Caco-2 (cell line): ENCODE results near the gene EPHB4. TPM values are rescaled to one million over a fixed set of nuclear protein-coding genes. Genes with fewer than 3 reads are reported as not detected.

Experiments used
- BruUV-seq: library from RNA; stranded (reverse); fragments of 400-500 nt; replicated peaks from 2 replicates; lab custom pipeline; 2021; lab: Mats Ljungman, UMichigan
- CTCF ChIA-PET: fragments of 300-600 bp; sonication (Branson Sonifier 250); formaldehyde crosslinking; loops from one replicate; lab custom pipeline; 2022; ENCODE audit warnings: antibody characterized with exemption; lab: Charles Lee
- POLR2A ChIA-PET: fragments of 300-600 bp; sonication (Branson Sonifier 250); formaldehyde crosslinking; loops from one replicate; lab custom pipeline; 2022; ENCODE audit warnings: antibody characterized with exemption; lab: Charles Lee
- DNase-seq, 2 experiments: peaks; one replicate each; pipeline versions ENCODE4 v3.0.0 to v3.0.0-alpha.2; 2020 to 2022
- H3K27me3 ChIP-seq: replicated peaks from 2 replicates; pipeline ENCODE4 v1.6.0; 2011; ENCODE audit warnings: low read length; ENCODE audit not compliant: control insufficient read depth, insufficient read depth
- H3K36me3 ChIP-seq: 2 replicates; pipeline ENCODE4 v1.5.1; 2011; ENCODE audit warnings: low read length; ENCODE audit not compliant: control insufficient read depth, insufficient read depth
- H3K4me1 ChIP-seq: fragments of 250-450 bp; sonication (Bioruptor Pico); 2 replicates; pipeline ENCODE4 v1.5.1; 2020; ENCODE audit warnings: mild to moderate bottlenecking
- H3K4me3 ChIP-seq: 2 replicates; pipeline ENCODE4 v1.5.1; 2011; ENCODE audit warnings: low read depth, mild to moderate bottlenecking, control low read depth, low read length
- H3K9me3 ChIP-seq: fragments of 250-450 bp; sonication (Bioruptor Pico); 2 replicates; pipeline ENCODE4 v1.5.1; 2020; ENCODE audit warnings: mild to moderate bottlenecking, moderate library complexity
- H3K27ac Mint-ChIP-seq: one replicate; pipeline ENCODE4 v1.8.0; 2022; ENCODE audit warnings: mixed read lengths; ENCODE audit not compliant: unreplicated experiment
- H3K27me3 Mint-ChIP-seq: one replicate; pipeline ENCODE4 v1.8.0; 2022; ENCODE audit warnings: mixed read lengths; ENCODE audit not compliant: insufficient read depth, unreplicated experiment
- H3K36me3 Mint-ChIP-seq: one replicate; pipeline ENCODE4 v1.8.0; 2022; ENCODE audit warnings: mild to moderate bottlenecking, mixed read lengths; ENCODE audit not compliant: insufficient read depth, unreplicated experiment
- H3K4me1 Mint-ChIP-seq: one replicate; pipeline ENCODE4 v1.8.0; 2022; ENCODE audit warnings: low read depth, mixed read lengths; ENCODE audit not compliant: unreplicated experiment
- H3K4me3 Mint-ChIP-seq: one replicate; pipeline ENCODE4 v1.8.0; 2022; ENCODE audit warnings: mild to moderate bottlenecking, moderate library complexity, mixed read lengths; ENCODE audit not compliant: unreplicated experiment
- H3K9me3 Mint-ChIP-seq: one replicate; pipeline ENCODE4 v1.8.0; 2022; ENCODE audit warnings: mixed read lengths; ENCODE audit not compliant: unreplicated experiment
- CTCF ChIP-seq, 2 experiments: fragments of 200-600 bp in 1 of 2; IDR thresholded peaks; 1 replicate in 1 of 2; 2 replicates in 1 of 2; pipeline versions ENCODE4 v1.5.1 to v1.8.0; 2011 to 2022; ENCODE audit warnings: antibody characterized with exemption in 1 of 2, control low read depth in 1 of 2, inconsistent platforms in 1 of 2, low read depth in 1 of 2, low read length in 1 of 2, mild to moderate bottlenecking in 1 of 2, moderate library complexity in 1 of 2; ENCODE audit not compliant: insufficient read depth in 1 of 2, severe bottlenecking in 1 of 2, unreplicated experiment in 1 of 2
- intact Hi-C: fragments of 100-400 bp; cut with micrococcal nuclease; formaldehyde crosslinking; loops from one replicate; pipeline ENCODE4 v1.10.0; 2022; ENCODE audit not compliant: unreplicated experiment
- total RNA-seq: library from RNA; stranded (reverse); gene quantifications from 2 replicates; pipeline ENCODE4 v1.2.3, GENCODE V29; 2022

Gene EPHB4
- total RNA-seq, 1 experiment from 2014 or later, result 112 TPM

GRCh38 chr7:100768784-100769183 is 58.5 kb downstream of the EPHB4 start:
- CTCF ChIA-PET, result interaction anchor here (0.7 kb wide), 1 partner anchor 11 kb away, joined by 3 read pairs; no protein-coding TSS in a partner anchor
- POLR2A ChIA-PET, result no interaction called here
- no peak overlapping the region for H3K27ac Mint-ChIP-seq
- BruUV-seq, result no TSS peak
- H3K36me3 Mint-ChIP-seq, result no peaks in the 10 kb centered on the region
- TF ChIP-seq CTCF (IDR thresholded peaks at IDR 0.05; ENCODE audit: insufficient read depth in 1 of 2, low read depth in 1 of 2, low read length in 1 of 2, severe bottlenecking in 1 of 2, unreplicated experiment in 1 of 2), result no peak
- no peaks in the 10 kb centered on the region for H3K4me1 Mint-ChIP-seq
- no peaks in the 10 kb centered on the region for H3K27me3 ChIP-seq
- DNase-seq, result no peak
- H3K9me3 ChIP-seq, result no peaks in the 10 kb centered on the region
- H3K36me3 ChIP-seq, result no peaks in the 10 kb centered on the region
- no peaks in the 10 kb centered on the region for H3K9me3 Mint-ChIP-seq
- intact Hi-C loops, result no loop called here
- H3K4me3 Mint-ChIP-seq, result no peak overlapping the region
- H3K4me1 ChIP-seq, result no peaks in the 10 kb centered on the region
- no peak overlapping the region for H3K4me3 ChIP-seq
- H3K27me3 Mint-ChIP-seq, result no peaks in the 10 kb centered on the region

GRCh38 chr7:100765250-100765649 is 62.1 kb downstream of the EPHB4 start:
- Mint-ChIP-seq H3K27ac (no peak overlapping the region), H3K4me1 (no peaks in the 10 kb centered on the region), H3K4me3 (no peak overlapping the region), H3K9me3 (no peaks in the 10 kb centered on the region), H3K27me3 (no peaks in the 10 kb centered on the region), H3K36me3 (no peaks in the 10 kb centered on the region)
- Histone ChIP-seq H3K9me3 (no peaks in the 10 kb centered on the region), H3K27me3 (no peaks in the 10 kb centered on the region), H3K36me3 (no peaks in the 10 kb centered on the region), H3K4me3 (no peak overlapping the region), H3K4me1 (no peaks in the 10 kb centered on the region)
- ChIA-PET POLR2A (no interaction called here), CTCF (no interaction called here)
- intact Hi-C loops, result no loop called here
- TF ChIP-seq CTCF (IDR thresholded peaks at IDR 0.05; ENCODE audit: insufficient read depth in 1 of 2, low read depth in 1 of 2, low read length in 1 of 2, severe bottlenecking in 1 of 2, unreplicated experiment in 1 of 2), result no peak
- DNase-seq, result no peak
- BruUV-seq, result no TSS peak

GRCh38 chr7:100764841-100765240 is 62.5 kb downstream of the EPHB4 start:
- H3K4me1 ChIP-seq, result peaks cover under 1% of the 10 kb centered on the region; the same call in 1 of the 2 replicates
- no peak for DNase-seq
- ChIA-PET POLR2A (no interaction called here), CTCF (no interaction called here)
- H3K27me3 Mint-ChIP-seq, result no peaks in the 10 kb centered on the region
- H3K4me3 ChIP-seq, result no peak overlapping the region
- H3K36me3 ChIP-seq, result no peaks in the 10 kb centered on the region
- H3K9me3 ChIP-seq, result no peaks in the 10 kb centered on the region
- no peaks in the 10 kb centered on the region for H3K36me3 Mint-ChIP-seq
- no peaks in the 10 kb centered on the region for H3K27me3 ChIP-seq
- BruUV-seq, result no TSS peak
- no peaks in the 10 kb centered on the region for H3K4me1 Mint-ChIP-seq
- H3K4me3 Mint-ChIP-seq, result no peak overlapping the region
- intact Hi-C loops, result no loop called here
- no peak for TF ChIP-seq CTCF (IDR thresholded peaks at IDR 0.05; ENCODE audit: insufficient read depth in 1 of 2, low read depth in 1 of 2, low read length in 1 of 2, severe bottlenecking in 1 of 2, unreplicated experiment in 1 of 2)
- no peaks in the 10 kb centered on the region for H3K9me3 Mint-ChIP-seq
- no peak overlapping the region for H3K27ac Mint-ChIP-seq
